ENCODE data around the gene DDX54. TPM values are rescaled to one million over a fixed set of nuclear protein-coding genes. Genes with fewer than 3 reads are reported as not detected.

DDX54 gene
- total and polyA plus RNA-seq, 2 experiments from 2014 or later: 28.1 to 44.5 TPM

DNA sequence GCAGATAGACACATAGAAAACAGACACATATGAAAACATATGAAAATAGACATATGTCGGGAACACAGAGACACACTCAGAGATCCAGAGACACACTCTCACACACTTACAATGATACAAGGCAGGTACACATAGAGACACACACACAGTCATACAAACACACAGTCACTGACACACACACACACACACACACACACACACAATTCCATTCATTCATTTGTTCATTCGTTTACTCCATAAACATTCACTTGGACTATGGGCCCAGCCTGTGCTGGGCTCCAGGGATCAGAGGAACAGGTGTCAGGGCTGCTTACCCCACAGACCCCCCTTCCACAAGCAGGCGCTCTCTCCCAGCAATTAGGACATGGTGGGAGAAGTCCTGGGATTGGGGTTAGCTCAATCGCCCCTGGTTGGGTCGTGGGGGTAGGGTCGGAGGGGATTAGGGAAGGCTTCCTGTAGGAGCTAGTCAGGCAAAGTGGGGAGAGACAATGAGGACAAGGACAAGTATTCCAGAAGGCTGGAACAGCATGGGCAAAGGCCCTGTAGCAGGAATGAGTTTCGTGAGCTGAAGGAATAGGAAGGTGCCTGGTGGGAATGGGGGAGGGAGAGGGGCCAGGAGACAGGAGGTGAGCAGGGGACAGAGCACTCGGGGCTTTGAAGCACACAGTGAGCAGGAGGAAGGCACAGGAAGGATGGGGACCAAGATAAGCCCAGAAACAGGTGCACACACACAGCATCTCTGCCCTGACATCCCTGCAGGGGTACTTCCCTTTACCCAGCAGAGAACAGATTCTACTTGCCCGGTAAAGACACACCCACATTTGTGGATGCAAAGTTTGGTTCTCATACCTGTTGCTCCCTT is 56.2 kb downstream of the DDX54 start:
- TF ChIP-seq EZH2phosphoT487 (IDR thresholded peaks at IDR 0.05; ENCODE audit: insufficient read depth, low read depth) (no peak), EZH2 (IDR thresholded peaks at IDR 0.05; ENCODE audit: insufficient read depth, poor library complexity, severe bottlenecking) (no peak)
- no peak overlapping the region for H3K4me2 ChIP-seq (ENCODE audit: unreplicated experiment)
- H3F3A ChIP-seq (ENCODE audit: insufficient read depth): no peaks in the 10 kb centered on the region
- no peak overlapping the region for H3K9ac ChIP-seq
- no peak overlapping the region for H2AFZ ChIP-seq
- 42 to 45% methylated on average over 9 of the region's 9 CpGs for WGBS, 2 experiments (ENCODE audit: low coverage in 1 of 2, low lambda C conversion rate in 2 of 2, missing lambda C conversion rate in 2 of 2)
- no peak overlapping the region for H3K4me3 ChIP-seq
- no peak overlapping the region for H3K27ac ChIP-seq
- in situ Hi-C loops (cut with MboI): no loop called here
- no peaks in the 10 kb centered on the region for H3K79me2 ChIP-seq (ENCODE audit: insufficient read depth)
- H3K4me1 ChIP-seq (ENCODE audit: insufficient read depth): no peaks in the 10 kb centered on the region
- H3K36me3 ChIP-seq (ENCODE audit: low read depth): no peaks in the 10 kb centered on the region
- no peak for DNase-seq
- H3K9me2 ChIP-seq (ENCODE audit: insufficient read depth): no peaks in the 10 kb centered on the region
- H3K9me3 ChIP-seq (ENCODE audit: low read depth): no peaks in the 10 kb centered on the region
- no peaks in the 10 kb centered on the region for H4K20me1 ChIP-seq (ENCODE audit: insufficient read depth)
- H3K27me3 ChIP-seq (replicated peaks; ENCODE audit: insufficient read depth): no peaks in the 10 kb centered on the region

DNA sequence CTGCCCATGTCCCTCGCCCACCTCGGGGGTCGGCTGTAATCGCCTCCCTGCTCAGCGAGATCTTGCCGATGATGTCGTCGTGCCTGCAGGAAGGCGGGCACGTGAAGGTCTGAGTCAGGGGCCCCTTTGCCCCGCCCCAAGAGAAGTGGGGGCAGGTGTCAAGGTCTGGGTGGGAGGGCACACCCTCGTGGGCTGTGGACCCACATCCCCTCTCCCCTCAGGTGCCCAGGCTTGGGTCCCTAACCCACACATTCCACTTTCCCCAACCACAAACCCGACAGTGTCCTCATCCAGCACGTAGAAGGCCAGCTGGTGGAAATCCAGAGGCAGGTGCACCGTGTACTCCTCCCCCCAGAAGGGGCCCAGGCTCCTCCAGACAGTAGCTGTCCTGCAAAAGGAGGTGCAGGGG is 57.5 kb downstream of the DDX54 start:
- Histone ChIP-seq H3K4me3 (no peak overlapping the region), H3K79me2 (ENCODE audit: insufficient read depth) (no peaks in the 10 kb centered on the region), H3K27ac (no peak overlapping the region), H3K9me2 (ENCODE audit: insufficient read depth) (no peaks in the 10 kb centered on the region), H3K9me3 (ENCODE audit: low read depth) (no peaks in the 10 kb centered on the region), H3K36me3 (ENCODE audit: low read depth) (no peaks in the 10 kb centered on the region), H3K9ac (no peak overlapping the region), H3K27me3 (replicated peaks; ENCODE audit: insufficient read depth) (0 out of 2 replicates have a peak, but pooled peaks cover 5% of the 10 kb centered on the region), H3F3A (ENCODE audit: insufficient read depth) (no peaks in the 10 kb centered on the region), H2AFZ (no peak overlapping the region), H4K20me1 (ENCODE audit: insufficient read depth) (no peaks in the 10 kb centered on the region), H3K4me1 (ENCODE audit: insufficient read depth) (no peaks in the 10 kb centered on the region), H3K4me2 (ENCODE audit: unreplicated experiment) (no peak overlapping the region)
- 30 to 31% methylated on average over 13 to 15 of the region's 15 CpGs for WGBS, 2 experiments (ENCODE audit: low coverage in 1 of 2, low lambda C conversion rate in 2 of 2, missing lambda C conversion rate in 2 of 2)
- in situ Hi-C loops (cut with MboI): no loop called here
- no peak for TF ChIP-seq EZH2phosphoT487 (IDR thresholded peaks at IDR 0.05; ENCODE audit: insufficient read depth, low read depth)
- DNase-seq: no peak

DNA sequence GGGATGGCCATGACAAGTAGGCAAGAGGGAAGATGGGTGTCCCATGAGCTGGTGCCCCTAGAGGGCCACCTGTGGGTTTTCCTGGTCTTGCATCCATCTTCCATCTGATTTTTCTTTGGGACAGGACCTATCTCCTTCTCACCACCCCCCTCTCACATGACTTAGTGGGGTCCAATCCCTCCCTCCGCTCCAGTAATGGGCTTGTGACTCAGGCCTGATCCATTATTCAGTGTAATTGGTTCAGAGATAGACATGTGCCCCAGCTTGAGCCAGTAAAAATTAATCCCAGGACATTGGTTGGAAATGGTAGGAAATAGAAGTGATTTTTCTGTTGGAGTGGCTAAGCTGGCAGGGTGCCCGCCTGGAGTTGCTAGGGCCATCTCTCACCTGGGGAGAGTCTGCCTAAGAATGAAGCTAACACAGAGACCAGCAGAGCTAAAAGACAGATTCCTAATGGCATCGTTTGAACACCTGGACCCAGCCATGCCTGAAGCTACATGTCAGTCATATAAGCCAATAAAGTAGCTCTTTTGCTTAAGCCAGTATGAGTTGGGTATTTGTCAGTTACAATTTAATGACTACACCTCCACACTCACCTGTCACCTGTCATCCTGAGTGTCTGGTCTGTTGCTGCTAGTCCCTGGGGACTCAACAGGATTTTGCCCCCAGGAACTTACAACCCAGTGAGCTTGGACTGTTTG is 64.5 kb downstream of the DDX54 start:
- no peak overlapping the region for H3K9ac ChIP-seq
- in situ Hi-C loops (cut with MboI): no loop called here
- H2AFZ ChIP-seq: no peak overlapping the region
- no peak for TF ChIP-seq EZH2phosphoT487 (IDR thresholded peaks at IDR 0.05; ENCODE audit: insufficient read depth, low read depth)
- TF ChIP-seq EZH2 (IDR thresholded peaks at IDR 0.05; ENCODE audit: insufficient read depth, poor library complexity, severe bottlenecking): no peak
- H3K27me3 ChIP-seq (replicated peaks; ENCODE audit: insufficient read depth): 0 out of 2 replicates have a peak, but pooled peaks cover 12% of the 10 kb centered on the region
- no peaks in the 10 kb centered on the region for H3K79me2 ChIP-seq (ENCODE audit: insufficient read depth)
- WGBS, 2 experiments (ENCODE audit: low coverage in 1 of 2, low lambda C conversion rate in 2 of 2, missing lambda C conversion rate in 2 of 2): 15 to 19% methylated on average over 3 of the region's 3 CpGs
- no peaks in the 10 kb centered on the region for H3K4me1 ChIP-seq (ENCODE audit: insufficient read depth)
- H3K4me2 ChIP-seq (ENCODE audit: unreplicated experiment): no peak overlapping the region
- no peaks in the 10 kb centered on the region for H3F3A ChIP-seq (ENCODE audit: insufficient read depth)
- no peaks in the 10 kb centered on the region for H3K9me2 ChIP-seq (ENCODE audit: insufficient read depth)
- no peak overlapping the region for H3K27ac ChIP-seq
- H3K4me3 ChIP-seq: no peak overlapping the region
- H4K20me1 ChIP-seq (ENCODE audit: insufficient read depth): no peaks in the 10 kb centered on the region
- no peaks in the 10 kb centered on the region for H3K9me3 ChIP-seq (ENCODE audit: low read depth)
- no peaks in the 10 kb centered on the region for H3K36me3 ChIP-seq (ENCODE audit: low read depth)
- DNase-seq: no peak

DNA sequence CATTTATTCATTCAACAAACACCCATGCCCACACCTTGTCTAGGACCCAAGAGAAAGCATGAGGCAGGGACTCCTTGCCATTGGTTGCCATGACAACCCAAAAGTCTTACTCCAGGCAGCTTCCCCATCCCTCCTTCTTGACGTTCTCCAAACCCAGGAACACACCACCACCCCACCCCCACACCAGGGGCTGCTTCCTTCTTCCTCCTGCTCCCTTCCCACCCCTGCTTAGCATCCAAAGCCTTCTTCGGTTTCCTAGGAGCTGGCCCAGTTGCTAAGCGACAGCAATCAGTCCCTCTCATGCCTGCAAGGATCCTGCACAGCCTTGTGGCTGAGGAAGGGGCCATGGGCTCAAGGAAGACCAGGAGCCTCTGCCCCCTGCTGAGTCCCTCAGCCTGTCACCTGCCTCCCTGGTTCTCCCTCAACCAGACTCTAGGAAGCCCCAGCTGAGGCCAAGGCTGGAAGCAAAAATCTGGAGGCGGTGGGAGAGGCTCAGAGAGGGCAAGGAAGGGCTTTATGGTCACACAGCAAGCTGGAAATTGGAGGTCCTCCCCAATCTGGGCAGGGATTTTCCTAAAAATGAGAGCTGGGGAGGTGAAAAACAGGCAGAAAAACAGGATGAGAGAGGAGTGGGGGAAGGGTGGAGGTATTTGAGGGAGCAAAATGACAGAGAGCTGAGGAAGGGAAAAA is 65.2 kb downstream of the DDX54 start:
- H3K9me3 ChIP-seq (ENCODE audit: low read depth): no peaks in the 10 kb centered on the region
- H3K9ac ChIP-seq: no peak overlapping the region
- no peak overlapping the region for H3K27ac ChIP-seq
- DNase-seq: no peak
- H2AFZ ChIP-seq: no peak overlapping the region
- no peaks in the 10 kb centered on the region for H4K20me1 ChIP-seq (ENCODE audit: insufficient read depth)
- 0 out of 2 replicates have a peak, but pooled peaks cover 12% of the 10 kb centered on the region for H3K27me3 ChIP-seq (replicated peaks; ENCODE audit: insufficient read depth)
- H3K9me2 ChIP-seq (ENCODE audit: insufficient read depth): no peaks in the 10 kb centered on the region
- no peak overlapping the region for H3K4me2 ChIP-seq (ENCODE audit: unreplicated experiment)
- 12 to 21% methylated on average over 4 of the region's 4 CpGs for WGBS, 2 experiments (ENCODE audit: low coverage in 1 of 2, low lambda C conversion rate in 2 of 2, missing lambda C conversion rate in 2 of 2)
- in situ Hi-C loops (cut with MboI): no loop called here
- H3K79me2 ChIP-seq (ENCODE audit: insufficient read depth): no peaks in the 10 kb centered on the region
- no peak overlapping the region for H3K4me3 ChIP-seq
- H3K4me1 ChIP-seq (ENCODE audit: insufficient read depth): no peaks in the 10 kb centered on the region
- TF ChIP-seq EZH2phosphoT487 (IDR thresholded peaks at IDR 0.05; ENCODE audit: insufficient read depth, low read depth) (no peak), EZH2 (IDR thresholded peaks at IDR 0.05; ENCODE audit: insufficient read depth, poor library complexity, severe bottlenecking) (no peak)
- H3F3A ChIP-seq (ENCODE audit: insufficient read depth): no peaks in the 10 kb centered on the region
- no peaks in the 10 kb centered on the region for H3K36me3 ChIP-seq (ENCODE audit: low read depth)
